Caco-2 (cell line): ENCODE measurements around the gene SPG7. TPM values are rescaled to one million over a fixed set of nuclear protein-coding genes. Genes with fewer than 3 reads are reported as not detected.

Experiments
- BruUV-seq: library from RNA; stranded (reverse); fragments of 400-500 nt; replicated peaks from 2 replicates; lab custom pipeline; 2021; lab: Mats Ljungman, UMichigan
- CTCF ChIA-PET: fragments of 300-600 bp; sonication (Branson Sonifier 250); formaldehyde crosslinking; loops from one replicate; lab custom pipeline; 2022; ENCODE audit warnings: antibody characterized with exemption; lab: Charles Lee
- POLR2A ChIA-PET: fragments of 300-600 bp; sonication (Branson Sonifier 250); formaldehyde crosslinking; loops from one replicate; lab custom pipeline; 2022; ENCODE audit warnings: antibody characterized with exemption; lab: Charles Lee
- DNase-seq, 2 experiments: peaks; one replicate each; pipeline versions ENCODE4 v3.0.0 to v3.0.0-alpha.2; 2020 to 2022
- H3K27me3 ChIP-seq: replicated peaks from 2 replicates; pipeline ENCODE4 v1.6.0; 2011; ENCODE audit warnings: low read length; ENCODE audit not compliant: control insufficient read depth, insufficient read depth
- H3K36me3 ChIP-seq: 2 replicates; pipeline ENCODE4 v1.5.1; 2011; ENCODE audit warnings: low read length; ENCODE audit not compliant: control insufficient read depth, insufficient read depth
- H3K4me1 ChIP-seq: fragments of 250-450 bp; sonication (Bioruptor Pico); 2 replicates; pipeline ENCODE4 v1.5.1; 2020; ENCODE audit warnings: mild to moderate bottlenecking
- H3K4me3 ChIP-seq: 2 replicates; pipeline ENCODE4 v1.5.1; 2011; ENCODE audit warnings: low read depth, mild to moderate bottlenecking, control low read depth, low read length
- H3K9me3 ChIP-seq: fragments of 250-450 bp; sonication (Bioruptor Pico); 2 replicates; pipeline ENCODE4 v1.5.1; 2020; ENCODE audit warnings: mild to moderate bottlenecking, moderate library complexity
- H3K27ac Mint-ChIP-seq: one replicate; pipeline ENCODE4 v1.8.0; 2022; ENCODE audit warnings: mixed read lengths; ENCODE audit not compliant: unreplicated experiment
- H3K27me3 Mint-ChIP-seq: one replicate; pipeline ENCODE4 v1.8.0; 2022; ENCODE audit warnings: mixed read lengths; ENCODE audit not compliant: insufficient read depth, unreplicated experiment
- H3K36me3 Mint-ChIP-seq: one replicate; pipeline ENCODE4 v1.8.0; 2022; ENCODE audit warnings: mild to moderate bottlenecking, mixed read lengths; ENCODE audit not compliant: insufficient read depth, unreplicated experiment
- H3K4me1 Mint-ChIP-seq: one replicate; pipeline ENCODE4 v1.8.0; 2022; ENCODE audit warnings: low read depth, mixed read lengths; ENCODE audit not compliant: unreplicated experiment
- H3K4me3 Mint-ChIP-seq: one replicate; pipeline ENCODE4 v1.8.0; 2022; ENCODE audit warnings: mild to moderate bottlenecking, moderate library complexity, mixed read lengths; ENCODE audit not compliant: unreplicated experiment
- H3K9me3 Mint-ChIP-seq: one replicate; pipeline ENCODE4 v1.8.0; 2022; ENCODE audit warnings: mixed read lengths; ENCODE audit not compliant: unreplicated experiment
- CTCF ChIP-seq, 2 experiments: fragments of 200-600 bp in 1 of 2; IDR thresholded peaks; 1 replicate in 1 of 2; 2 replicates in 1 of 2; pipeline versions ENCODE4 v1.5.1 to v1.8.0; 2011 to 2022; ENCODE audit warnings: antibody characterized with exemption in 1 of 2, control low read depth in 1 of 2, inconsistent platforms in 1 of 2, low read depth in 1 of 2, low read length in 1 of 2, mild to moderate bottlenecking in 1 of 2, moderate library complexity in 1 of 2; ENCODE audit not compliant: insufficient read depth in 1 of 2, severe bottlenecking in 1 of 2, unreplicated experiment in 1 of 2
- intact Hi-C: fragments of 100-400 bp; cut with micrococcal nuclease; formaldehyde crosslinking; loops from one replicate; pipeline ENCODE4 v1.10.0; 2022; ENCODE audit not compliant: unreplicated experiment
- total RNA-seq: library from RNA; stranded (reverse); gene quantifications from 2 replicates; pipeline ENCODE4 v1.2.3, GENCODE V29; 2022

Gene SPG7
- total RNA-seq, 1 experiment from 2014 or later = 159 TPM

GRCh38 chr16:89489040-89489897, 18.9 kb upstream of the SPG7 start:
- intact Hi-C loops = loop anchor here (1.0 kb wide), 3 partner anchors 11 to 144 kb away; no protein-coding TSS in a partner anchor
- no peaks in the 10 kb centered on the region for H3K9me3 Mint-ChIP-seq
- TF ChIP-seq CTCF (IDR thresholded peaks at IDR 0.05; ENCODE audit: insufficient read depth in 1 of 2, low read depth in 1 of 2, low read length in 1 of 2, severe bottlenecking in 1 of 2, unreplicated experiment in 1 of 2) = peak; percentile 25 to 41
- BruUV-seq = no TSS peak
- H3K4me1 Mint-ChIP-seq = peaks cover 45% of the 10 kb centered on the region
- H3K36me3 Mint-ChIP-seq = peaks cover 65% of the 10 kb centered on the region
- H3K27me3 Mint-ChIP-seq = no peaks in the 10 kb centered on the region
- peak overlapping the region; percentile 87 for H3K4me3 Mint-ChIP-seq
- H3K27me3 ChIP-seq = no peaks in the 10 kb centered on the region
- CTCF ChIA-PET = interaction anchor here (0.6 to 1.3 kb wide), 5 partner anchors 13 to 168 kb away, joined by 3 to 9 read pairs (median 3); partner anchors contain the start of gene SPG7
- peak overlapping the region; percentile 79 for H3K4me3 ChIP-seq
- no peaks in the 10 kb centered on the region for H3K9me3 ChIP-seq
- H3K27ac Mint-ChIP-seq = peak overlapping the region; percentile 89
- peaks cover 23% of the 10 kb centered on the region for H3K4me1 ChIP-seq
- no peaks in the 10 kb centered on the region for H3K36me3 ChIP-seq
- DNase-seq = peak; percentile 90
- POLR2A ChIA-PET = interaction anchor here (0.5 to 1.5 kb wide), 14 partner anchors 11 to 289 kb away, joined by 3 to 8 read pairs (median 4); partner anchors contain the start of genes SLC22A31 and SPG7

GRCh38 chr16:89489898-89490438, 18.2 kb upstream of the SPG7 start:
- H3K27me3 ChIP-seq = no peaks in the 10 kb centered on the region
- intact Hi-C loops = loop anchor here (1.0 kb wide), 3 partner anchors 12 to 145 kb away; no protein-coding TSS in a partner anchor
- TF ChIP-seq CTCF (IDR thresholded peaks at IDR 0.05; ENCODE audit: insufficient read depth in 1 of 2, low read depth in 1 of 2, low read length in 1 of 2, severe bottlenecking in 1 of 2, unreplicated experiment in 1 of 2) = no peak
- no peaks in the 10 kb centered on the region for H3K27me3 Mint-ChIP-seq
- BruUV-seq = no TSS peak
- peak overlapping the region; percentile 91 for H3K27ac Mint-ChIP-seq
- peak overlapping the region; percentile 79 for H3K4me3 ChIP-seq
- H3K4me1 ChIP-seq = peaks cover 20% of the 10 kb centered on the region
- ChIA-PET CTCF (interaction anchor here (1.3 kb wide), 1 partner anchor 18 kb away, joined by 9 read pairs; the partner anchor contains the start of gene SPG7), POLR2A (interaction anchor here (1.0 to 1.5 kb wide), 4 partner anchors 11 to 17 kb away, joined by 3 to 8 read pairs (median 4); no protein-coding TSS in a partner anchor)
- no peak for DNase-seq
- H3K36me3 ChIP-seq = no peaks in the 10 kb centered on the region
- no peaks in the 10 kb centered on the region for H3K9me3 Mint-ChIP-seq
- no peaks in the 10 kb centered on the region for H3K9me3 ChIP-seq
- peak overlapping the region; percentile 89 for H3K4me3 Mint-ChIP-seq
- peaks cover 66% of the 10 kb centered on the region for H3K36me3 Mint-ChIP-seq
- H3K4me1 Mint-ChIP-seq = peaks cover 48% of the 10 kb centered on the region
